Astrocyte (in vitro differentiated cells and primary cell): Measurements from ENCODE around the gene PKD2. TPM values are rescaled to one million over a fixed set of nuclear protein-coding genes. Genes with fewer than 3 reads are reported as not detected.

Experiments
- DNase-seq: peaks from one replicate; pipeline ENCODE4 v3.0.0-alpha.2; 2010; ENCODE audit warnings: low read depth
- FAIRE-seq: peaks from 2 replicates; lab custom pipeline; 2011; peaks lifted over from hg19 to GRCh38; lab: Jason Lieb, UNC
- H2AFZ ChIP-seq: 2 replicates; pipeline ENCODE4 v1.6.0; 2012; ENCODE audit warnings: low read depth, low read length, inconsistent platforms
- H3K27ac ChIP-seq: 2 replicates; pipeline ENCODE4 v1.5.1; 2011; ENCODE audit warnings: low read depth, low read length, inconsistent platforms
- H3K27me3 ChIP-seq: 2 replicates; pipeline ENCODE4 v1.6.0; 2011; ENCODE audit warnings: low read length, inconsistent platforms; ENCODE audit not compliant: insufficient read depth
- H3K36me3 ChIP-seq: 2 replicates; pipeline ENCODE4 v1.5.1; 2011; ENCODE audit warnings: low read length, inconsistent platforms; ENCODE audit not compliant: insufficient read depth
- H3K4me1 ChIP-seq: 2 replicates; pipeline ENCODE4 v1.5.1; 2011; ENCODE audit warnings: low read length, inconsistent platforms; ENCODE audit not compliant: insufficient read depth
- H3K4me2 ChIP-seq: 2 replicates; pipeline ENCODE4 v1.6.0; 2012; ENCODE audit warnings: low read length, inconsistent platforms
- H3K4me3 ChIP-seq: 2 replicates; pipeline ENCODE4 v1.5.1; 2011; ENCODE audit warnings: low read depth, mild to moderate bottlenecking, low read length, inconsistent platforms; ENCODE audit not compliant: insufficient read depth
- H3K79me2 ChIP-seq: 2 replicates; pipeline ENCODE4 v1.6.0; 2012; ENCODE audit warnings: mild to moderate bottlenecking, low read length, inconsistent platforms; ENCODE audit not compliant: insufficient read depth
- H3K9ac ChIP-seq: 2 replicates; pipeline ENCODE4 v1.6.0; 2012; ENCODE audit warnings: mild to moderate bottlenecking, low read length, inconsistent platforms
- H3K9me3 ChIP-seq: 2 replicates; pipeline ENCODE4 v1.5.1; 2012; ENCODE audit warnings: low read depth, mild to moderate bottlenecking, low read length, inconsistent platforms; ENCODE audit not compliant: insufficient read depth
- H4K20me1 ChIP-seq: 2 replicates; pipeline ENCODE4 v1.6.0; 2012; ENCODE audit warnings: low read length, inconsistent platforms; ENCODE audit not compliant: insufficient read depth
- H3K27ac Mint-ChIP-seq: one replicate; pipeline ENCODE4 v1.8.0; 2021; ENCODE audit warnings: mild to moderate bottlenecking, mixed read lengths; ENCODE audit not compliant: unreplicated experiment
- H3K27me3 Mint-ChIP-seq: one replicate; pipeline ENCODE4 v1.8.0; 2021; ENCODE audit warnings: low read depth, mixed read lengths; ENCODE audit not compliant: unreplicated experiment
- H3K36me3 Mint-ChIP-seq: one replicate; pipeline ENCODE4 v1.8.0; 2021; ENCODE audit warnings: low read depth, mixed read lengths; ENCODE audit not compliant: unreplicated experiment
- H3K4me1 Mint-ChIP-seq: one replicate; pipeline ENCODE4 v1.8.0; 2021; ENCODE audit warnings: low read depth, mixed read lengths; ENCODE audit not compliant: unreplicated experiment
- H3K4me3 Mint-ChIP-seq: one replicate; pipeline ENCODE4 v1.8.0; 2021; ENCODE audit warnings: mild to moderate bottlenecking, moderate library complexity, mixed read lengths; ENCODE audit not compliant: unreplicated experiment
- H3K9me3 Mint-ChIP-seq: one replicate; pipeline ENCODE4 v1.8.0; 2021; ENCODE audit warnings: mild to moderate bottlenecking, mixed read lengths; ENCODE audit not compliant: unreplicated experiment
- EZH2 ChIP-seq: IDR thresholded peaks from 2 replicates; pipeline ENCODE4 v1.6.1; 2012; ENCODE audit warnings: mild to moderate bottlenecking, low read length, inconsistent platforms; ENCODE audit not compliant: insufficient read depth
- total RNA-seq: library from RNA; stranded (reverse); gene quantifications from 2 replicates; pipeline ENCODE4 v1.2.1, GENCODE V29; 2021
- TF ChIP-seq, protein P1 (sequence below): IDR thresholded peaks from 2 replicates; pipeline ENCODE4 v1.5.1; 2011; ENCODE audit warnings: low read depth, mild to moderate bottlenecking, inconsistent platforms, low read length, moderate library complexity; ENCODE audit not compliant: insufficient read depth

The PKD2 gene
- total RNA-seq, 1 donor from 2014 or later: 19.7 TPM

DNA sequence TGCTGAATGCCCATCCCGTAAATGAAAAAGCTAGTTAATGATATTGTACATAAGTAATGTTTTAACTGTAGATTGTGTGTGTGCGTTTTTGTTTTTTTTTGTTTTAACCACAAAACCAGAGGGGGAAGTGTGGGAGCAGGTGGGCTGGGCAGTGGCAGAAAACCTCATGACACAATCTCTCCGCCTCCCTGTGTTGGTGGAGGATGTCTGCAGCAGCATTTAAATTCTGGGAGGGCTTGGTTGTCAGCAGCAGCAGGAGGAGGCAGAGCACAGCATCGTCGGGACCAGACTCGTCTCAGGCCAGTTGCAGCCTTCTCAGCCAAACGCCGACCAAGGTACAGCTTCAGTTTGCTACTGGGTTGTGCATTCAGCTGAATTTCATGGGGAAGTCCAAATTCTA, 32.0 kb upstream of the PKD2 start, which contains the start of gene SPP1:
TSS of gene SPP1 (plus strand) at position 249 of the 400 bp plus-strand sequence. CDS start 1,182 bp downstream, outside the sequence.
- FAIRE-seq (no peak), DNase-seq (peak; percentile 51)
- Mint-ChIP-seq H3K27ac (no peak within 1 kb of the TSS), H3K27me3 (no peaks in the 10 kb centered on the region), H3K4me1 (peaks cover 17% of the 10 kb centered on the region), H3K4me3 (peak within 1 kb of the TSS; percentile 78), H3K36me3 (no peaks in the 10 kb centered on the region), H3K9me3 (peaks cover 4% of the 10 kb centered on the region)
- peak within 1 kb of the TSS; percentile 13 for H3K9ac ChIP-seq
- H3K27ac ChIP-seq: peak within 1 kb of the TSS; percentile 17
- TF ChIP-seq, protein P1, sequence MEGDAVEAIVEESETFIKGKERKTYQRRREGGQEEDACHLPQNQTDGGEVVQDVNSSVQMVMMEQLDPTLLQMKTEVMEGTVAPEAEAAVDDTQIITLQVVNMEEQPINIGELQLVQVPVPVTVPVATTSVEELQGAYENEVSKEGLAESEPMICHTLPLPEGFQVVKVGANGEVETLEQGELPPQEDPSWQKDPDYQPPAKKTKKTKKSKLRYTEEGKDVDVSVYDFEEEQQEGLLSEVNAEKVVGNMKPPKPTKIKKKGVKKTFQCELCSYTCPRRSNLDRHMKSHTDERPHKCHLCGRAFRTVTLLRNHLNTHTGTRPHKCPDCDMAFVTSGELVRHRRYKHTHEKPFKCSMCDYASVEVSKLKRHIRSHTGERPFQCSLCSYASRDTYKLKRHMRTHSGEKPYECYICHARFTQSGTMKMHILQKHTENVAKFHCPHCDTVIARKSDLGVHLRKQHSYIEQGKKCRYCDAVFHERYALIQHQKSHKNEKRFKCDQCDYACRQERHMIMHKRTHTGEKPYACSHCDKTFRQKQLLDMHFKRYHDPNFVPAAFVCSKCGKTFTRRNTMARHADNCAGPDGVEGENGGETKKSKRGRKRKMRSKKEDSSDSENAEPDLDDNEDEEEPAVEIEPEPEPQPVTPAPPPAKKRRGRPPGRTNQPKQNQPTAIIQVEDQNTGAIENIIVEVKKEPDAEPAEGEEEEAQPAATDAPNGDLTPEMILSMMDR: no peak
- no peak for TF ChIP-seq EZH2
- no peaks in the 10 kb centered on the region for H3K27me3 ChIP-seq
- no peaks in the 10 kb centered on the region for H3K9me3 ChIP-seq
- H2AFZ ChIP-seq: peak within 1 kb of the TSS; percentile 49
- peak within 1 kb of the TSS; percentile 72 for H3K4me2 ChIP-seq
- no peaks in the 10 kb centered on the region for H3K79me2 ChIP-seq
- no peaks in the 10 kb centered on the region for H4K20me1 ChIP-seq
- no peaks in the 10 kb centered on the region for H3K36me3 ChIP-seq
- peak within 1 kb of the TSS; percentile 17 for H3K4me3 ChIP-seq
- H3K4me1 ChIP-seq: peaks cover 27% of the 10 kb centered on the region

DNA sequence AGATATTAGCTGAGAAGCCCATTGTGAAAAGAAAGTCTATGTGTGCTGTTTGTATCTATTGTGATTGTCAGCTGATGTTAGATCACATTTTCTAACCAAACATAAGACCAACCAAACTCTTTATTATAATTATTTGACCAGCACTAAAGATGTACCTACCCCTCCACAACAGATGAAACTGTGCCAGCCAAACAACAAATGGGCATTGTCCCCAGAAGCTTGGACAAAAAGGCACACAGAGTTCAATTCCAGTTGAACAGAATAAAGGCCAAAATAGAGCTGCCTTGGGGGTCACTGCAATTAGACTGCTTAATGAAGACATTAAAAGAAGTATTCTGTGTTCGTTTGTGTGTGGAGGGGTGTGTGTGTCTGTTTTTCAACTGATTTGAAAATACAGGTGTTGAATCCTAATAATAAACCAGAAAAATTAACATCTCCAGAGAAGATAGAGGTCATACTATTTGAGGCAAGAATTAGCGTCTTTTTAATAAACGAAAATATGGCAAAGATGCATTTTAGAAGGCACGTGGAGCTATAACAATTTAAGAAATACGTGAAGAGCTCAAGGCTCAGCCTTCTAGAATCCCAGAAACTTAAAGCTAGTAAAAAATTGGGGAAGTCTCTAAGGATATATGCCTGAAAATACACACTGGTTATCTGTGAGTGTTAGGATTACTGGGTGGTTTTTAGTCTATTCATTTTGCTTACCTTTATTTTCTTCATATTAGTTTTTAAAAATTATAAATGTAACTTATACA, 29.7 kb upstream of the PKD2 start:
- H4K20me1 ChIP-seq: no peaks in the 10 kb centered on the region
- Mint-ChIP-seq H3K4me1 (peaks cover 22% of the 10 kb centered on the region), H3K4me3 (no peak overlapping the region), H3K27me3 (no peaks in the 10 kb centered on the region), H3K27ac (peak overlapping the region; percentile 42), H3K36me3 (peaks cover 4% of the 10 kb centered on the region), H3K9me3 (peaks cover 4% of the 10 kb centered on the region)
- no peaks in the 10 kb centered on the region for H3K36me3 ChIP-seq
- H3K4me1 ChIP-seq: peaks cover 25% of the 10 kb centered on the region
- no peaks in the 10 kb centered on the region for H3K27me3 ChIP-seq
- no peak overlapping the region for H3K4me2 ChIP-seq
- no peak overlapping the region for H3K27ac ChIP-seq
- H3K4me3 ChIP-seq: no peak overlapping the region
- no peaks in the 10 kb centered on the region for H3K79me2 ChIP-seq
- no peak overlapping the region for H3K9ac ChIP-seq
- no peaks in the 10 kb centered on the region for H3K9me3 ChIP-seq
- FAIRE-seq: no peak
- DNase-seq: no peak
- TF ChIP-seq EZH2: no peak
- TF ChIP-seq, protein P1: no peak
- no peak overlapping the region for H2AFZ ChIP-seq

DNA sequence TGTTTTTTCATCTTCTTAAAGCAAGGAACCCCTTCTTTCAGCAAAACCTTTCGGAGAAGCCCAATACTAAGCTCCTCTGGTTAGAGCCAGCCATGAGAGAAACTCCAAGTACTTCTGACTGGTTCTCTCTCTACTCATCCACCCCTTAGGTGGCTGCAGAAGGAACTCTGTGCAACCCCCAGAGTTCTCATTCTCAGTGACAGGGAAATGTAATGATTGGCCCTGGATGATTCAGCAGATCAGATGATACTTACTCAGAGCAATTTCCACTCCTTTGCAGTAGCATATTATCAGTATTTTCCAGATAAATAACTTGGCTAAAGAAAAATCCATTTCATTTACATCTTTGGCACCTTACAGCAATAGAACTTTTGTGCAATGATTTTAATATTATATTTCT, 28.8 kb upstream of the PKD2 start:
- H3K79me2 ChIP-seq: no peaks in the 10 kb centered on the region
- H3K9ac ChIP-seq: no peak overlapping the region
- no peaks in the 10 kb centered on the region for H3K36me3 ChIP-seq
- TF ChIP-seq, protein P1: no peak
- TF ChIP-seq EZH2: no peak
- Mint-ChIP-seq H3K27me3 (no peaks in the 10 kb centered on the region), H3K36me3 (peaks cover 4% of the 10 kb centered on the region), H3K27ac (peak overlapping the region; percentile 26), H3K4me1 (peaks cover 17% of the 10 kb centered on the region), H3K4me3 (no peak overlapping the region), H3K9me3 (peaks cover 4% of the 10 kb centered on the region)
- no peak overlapping the region for H3K4me3 ChIP-seq
- no peak overlapping the region for H3K27ac ChIP-seq
- no peaks in the 10 kb centered on the region for H3K27me3 ChIP-seq
- H4K20me1 ChIP-seq: no peaks in the 10 kb centered on the region
- H3K9me3 ChIP-seq: no peaks in the 10 kb centered on the region
- peaks cover 16% of the 10 kb centered on the region for H3K4me1 ChIP-seq
- no peak for FAIRE-seq
- H2AFZ ChIP-seq: no peak overlapping the region
- H3K4me2 ChIP-seq: no peak overlapping the region
- peak; percentile 53 for DNase-seq
